ENCODE measurements around the gene MYH9. TPM values are rescaled to one million over a fixed set of nuclear protein-coding genes. Genes with fewer than 3 reads are reported as not detected.
A peak's percentile ranks its signal among the peaks of the same experiment; 100 is the strongest.

Gene MYH9
- total RNA-seq, 1 donor from 2014 or later, result 1,853 TPM

DNA sequence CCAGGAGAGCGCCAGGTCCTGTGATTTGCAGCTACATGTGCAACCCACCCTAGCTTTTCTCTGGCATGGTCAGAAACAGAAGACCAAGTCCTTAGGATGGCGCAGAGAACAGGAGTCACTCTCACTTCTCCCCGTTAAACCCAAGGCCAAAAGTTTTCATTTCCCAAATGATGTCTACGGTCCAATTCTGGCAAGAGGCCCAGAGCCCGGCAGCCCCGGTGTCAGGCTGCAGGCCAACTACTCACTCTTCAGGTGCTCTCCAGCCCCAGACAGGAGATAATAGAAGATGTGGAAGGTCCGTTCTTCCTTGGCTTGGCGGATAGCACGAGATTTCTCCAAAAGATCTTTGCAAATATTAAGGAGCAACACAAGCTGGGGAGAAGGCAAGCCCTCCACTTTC lies 67.2 kb downstream of the MYH9 start:
- H3K36me3 Mint-ChIP-seq (ENCODE audit: low read depth), result peaks cover 64% of the 10 kb centered on the region
- H3K9me3 Mint-ChIP-seq (ENCODE audit: low read depth), result no peaks in the 10 kb centered on the region
- H3K27ac Mint-ChIP-seq (ENCODE audit: unreplicated experiment), result peak overlapping the region; percentile 89
- H3K4me3 Mint-ChIP-seq (ENCODE audit: unreplicated experiment), result no peak overlapping the region
- DNase-seq (ENCODE audit: low spot score), result no peak
- no peaks in the 10 kb centered on the region for H3K27me3 Mint-ChIP-seq (ENCODE audit: low read depth)
- TF ChIP-seq, protein P1, sequence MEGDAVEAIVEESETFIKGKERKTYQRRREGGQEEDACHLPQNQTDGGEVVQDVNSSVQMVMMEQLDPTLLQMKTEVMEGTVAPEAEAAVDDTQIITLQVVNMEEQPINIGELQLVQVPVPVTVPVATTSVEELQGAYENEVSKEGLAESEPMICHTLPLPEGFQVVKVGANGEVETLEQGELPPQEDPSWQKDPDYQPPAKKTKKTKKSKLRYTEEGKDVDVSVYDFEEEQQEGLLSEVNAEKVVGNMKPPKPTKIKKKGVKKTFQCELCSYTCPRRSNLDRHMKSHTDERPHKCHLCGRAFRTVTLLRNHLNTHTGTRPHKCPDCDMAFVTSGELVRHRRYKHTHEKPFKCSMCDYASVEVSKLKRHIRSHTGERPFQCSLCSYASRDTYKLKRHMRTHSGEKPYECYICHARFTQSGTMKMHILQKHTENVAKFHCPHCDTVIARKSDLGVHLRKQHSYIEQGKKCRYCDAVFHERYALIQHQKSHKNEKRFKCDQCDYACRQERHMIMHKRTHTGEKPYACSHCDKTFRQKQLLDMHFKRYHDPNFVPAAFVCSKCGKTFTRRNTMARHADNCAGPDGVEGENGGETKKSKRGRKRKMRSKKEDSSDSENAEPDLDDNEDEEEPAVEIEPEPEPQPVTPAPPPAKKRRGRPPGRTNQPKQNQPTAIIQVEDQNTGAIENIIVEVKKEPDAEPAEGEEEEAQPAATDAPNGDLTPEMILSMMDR (IDR thresholded peaks at IDR 0.05), result no peak
- peaks cover 45% of the 10 kb centered on the region for H3K4me1 Mint-ChIP-seq (ENCODE audit: low read depth)

DNA sequence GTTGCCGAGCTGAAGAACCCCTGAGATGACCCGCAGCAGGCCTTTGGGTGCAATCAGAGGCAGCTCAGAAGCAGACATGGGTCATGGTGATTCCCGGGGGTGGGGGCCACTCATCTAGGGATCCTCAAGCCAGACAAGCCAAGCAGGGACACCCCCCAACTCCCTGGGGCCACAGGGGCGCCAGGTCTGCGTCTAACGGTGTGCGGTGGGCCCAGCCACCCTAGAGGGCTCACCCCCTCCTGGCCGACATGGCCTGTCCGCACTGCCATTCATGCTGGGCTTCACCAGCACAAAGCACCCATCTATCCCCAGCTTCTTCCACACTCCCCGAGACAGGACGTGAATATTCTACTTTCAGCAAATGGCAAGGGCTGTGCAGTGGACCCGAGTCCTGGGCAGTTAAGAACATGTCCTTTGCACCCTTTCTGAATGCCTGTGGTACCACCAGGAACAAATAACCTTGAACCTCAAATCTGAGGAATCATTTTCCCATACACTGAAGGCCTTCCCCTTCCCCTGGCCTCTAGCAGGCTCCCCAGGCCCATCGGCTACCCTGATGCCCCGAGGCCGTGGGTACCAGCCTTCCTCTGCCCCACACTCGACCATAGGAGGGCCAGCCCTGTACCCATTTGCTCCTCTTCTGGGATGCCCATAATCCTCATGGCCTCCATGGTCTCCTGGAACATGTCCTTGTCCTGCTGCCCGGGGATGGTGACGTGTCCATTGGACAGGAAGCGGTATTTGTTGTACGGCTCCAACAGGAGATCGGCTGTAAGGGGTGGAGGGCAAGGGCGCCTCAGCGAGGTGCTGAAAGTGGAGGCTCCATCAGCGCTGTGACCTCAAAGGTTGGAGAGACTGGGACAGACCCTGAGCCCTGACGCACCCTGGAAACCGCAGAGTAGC lies 67.9 kb downstream of the MYH9 start:
- Mint-ChIP-seq H3K27ac (ENCODE audit: unreplicated experiment) (peak overlapping the region; percentile 89), H3K9me3 (ENCODE audit: low read depth) (no peaks in the 10 kb centered on the region), H3K4me3 (ENCODE audit: unreplicated experiment) (no peak overlapping the region), H3K36me3 (ENCODE audit: low read depth) (peaks cover 64% of the 10 kb centered on the region), H3K27me3 (ENCODE audit: low read depth) (no peaks in the 10 kb centered on the region), H3K4me1 (ENCODE audit: low read depth) (peaks cover 43% of the 10 kb centered on the region)
- TF ChIP-seq, protein P1 (IDR thresholded peaks at IDR 0.05), result no peak
- DNase-seq (ENCODE audit: low spot score), result no peak

DNA sequence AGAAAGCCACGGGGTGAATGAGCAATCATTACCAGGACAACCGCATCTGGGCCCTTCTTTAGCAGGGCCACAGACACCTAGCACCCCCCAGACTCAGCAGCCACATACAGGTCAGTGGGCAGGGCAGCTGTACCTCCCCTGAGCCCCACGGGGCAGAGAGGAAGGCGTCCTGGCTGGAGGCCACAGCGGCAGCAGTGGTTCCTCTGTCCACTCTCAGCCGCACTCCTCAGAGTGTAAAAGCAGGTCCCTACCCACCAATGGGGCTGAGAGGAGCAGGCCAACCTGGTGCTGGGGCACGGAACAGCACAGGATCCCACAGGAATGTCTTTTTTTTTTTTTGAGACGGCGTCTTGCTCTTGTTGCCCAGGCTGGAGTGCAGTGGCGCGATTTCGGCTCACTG lies 69.3 kb downstream of the MYH9 start:
- Mint-ChIP-seq H3K27ac (ENCODE audit: unreplicated experiment) (peak overlapping the region; percentile 84), H3K4me3 (ENCODE audit: unreplicated experiment) (no peak overlapping the region)

DNA sequence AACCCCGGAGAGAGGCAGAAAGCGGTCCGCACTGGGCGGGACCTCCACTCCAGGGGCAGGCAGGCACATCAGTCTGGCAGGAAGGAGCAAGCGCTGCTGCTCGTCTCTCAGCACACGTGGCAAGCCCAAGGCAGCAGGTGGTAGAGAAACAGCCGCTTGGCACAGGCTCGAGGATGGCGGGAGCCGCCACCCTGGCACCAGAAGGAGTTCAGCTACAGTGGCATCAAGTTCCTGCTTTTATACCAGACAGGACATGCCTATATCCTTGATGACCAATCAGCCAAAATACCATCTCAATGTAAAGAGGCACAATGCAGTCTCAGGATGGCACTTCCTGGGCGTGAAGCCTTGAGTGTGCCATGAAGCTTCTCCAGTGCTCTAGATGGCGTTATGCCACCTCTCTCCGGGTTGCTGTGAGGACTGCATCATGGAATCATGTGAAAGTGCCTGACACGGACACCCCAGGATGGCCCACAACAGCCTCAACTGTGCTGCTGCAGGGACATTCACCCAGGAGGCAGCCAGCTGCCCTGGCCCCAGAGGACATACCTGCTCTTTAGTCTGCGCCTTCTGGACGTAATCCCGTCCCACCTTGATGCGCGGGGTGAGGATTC lies 70.0 kb downstream of the MYH9 start:
- no peak for DNase-seq (ENCODE audit: low spot score)
- no peaks in the 10 kb centered on the region for H3K9me3 Mint-ChIP-seq (ENCODE audit: low read depth)
- H3K27ac Mint-ChIP-seq (ENCODE audit: unreplicated experiment), result peak overlapping the region; percentile 84
- H3K4me3 Mint-ChIP-seq (ENCODE audit: unreplicated experiment), result no peak overlapping the region
- no peaks in the 10 kb centered on the region for H3K27me3 Mint-ChIP-seq (ENCODE audit: low read depth)
- H3K36me3 Mint-ChIP-seq (ENCODE audit: low read depth), result peaks cover 60% of the 10 kb centered on the region
- TF ChIP-seq, protein P1 (IDR thresholded peaks at IDR 0.05), result no peak
- peaks cover 27% of the 10 kb centered on the region for H3K4me1 Mint-ChIP-seq (ENCODE audit: low read depth)

More for the DNA sequence above, 69.3 kb downstream of the MYH9 start:
- H3K9me3 Mint-ChIP-seq (ENCODE audit: low read depth), result no peaks in the 10 kb centered on the region
- no peak for DNase-seq (ENCODE audit: low spot score)
- H3K4me1 Mint-ChIP-seq (ENCODE audit: low read depth), result peaks cover 33% of the 10 kb centered on the region
- H3K36me3 Mint-ChIP-seq (ENCODE audit: low read depth), result peaks cover 66% of the 10 kb centered on the region
- TF ChIP-seq, protein P1 (IDR thresholded peaks at IDR 0.05), result no peak
- H3K27me3 Mint-ChIP-seq (ENCODE audit: low read depth), result no peaks in the 10 kb centered on the region

DNA sequence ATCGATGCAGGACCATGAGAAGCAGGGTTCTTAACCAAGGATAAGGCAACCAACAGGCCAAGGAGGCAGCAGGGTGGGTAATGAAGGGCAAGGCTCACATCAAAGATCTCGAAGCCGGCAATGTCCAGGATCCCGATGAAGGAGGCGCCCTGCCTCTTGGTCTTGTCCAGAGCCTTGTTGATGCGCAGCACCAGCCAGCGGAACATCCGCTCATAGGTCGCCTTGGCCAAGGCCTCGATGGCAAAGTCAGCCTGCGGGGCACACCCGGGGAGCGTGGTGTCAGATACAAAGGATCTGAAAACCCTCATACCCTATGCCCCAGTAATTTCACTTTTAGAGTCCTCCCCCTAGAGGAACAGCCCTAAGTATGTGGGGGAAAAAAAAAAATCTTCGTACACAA lies 71.3 kb downstream of the MYH9 start:
- no peak for DNase-seq (ENCODE audit: low spot score)
- Mint-ChIP-seq H3K36me3 (ENCODE audit: low read depth) (peaks cover 66% of the 10 kb centered on the region), H3K9me3 (ENCODE audit: low read depth) (no peaks in the 10 kb centered on the region), H3K4me3 (ENCODE audit: unreplicated experiment) (no peak overlapping the region), H3K27me3 (ENCODE audit: low read depth) (no peaks in the 10 kb centered on the region), H3K4me1 (ENCODE audit: low read depth) (peaks cover 22% of the 10 kb centered on the region), H3K27ac (ENCODE audit: unreplicated experiment) (peak overlapping the region; percentile 74)
- TF ChIP-seq, protein P1 (IDR thresholded peaks at IDR 0.05), result no peak
